ENCODE data around the gene PRKCA.

PRKCA gene

GRCh38 chr17:66576473-66576872 is 274.1 kb downstream of the PRKCA start:
- TF ChIP-seq OSR1 (CRISPR knock-in tag; IDR thresholded peaks at IDR 0.05) (no peak), ESRRG (CRISPR knock-in tag; IDR thresholded peaks at IDR 0.05) (no peak), CREB5 (CRISPR knock-in tag; IDR thresholded peaks at IDR 0.05; ENCODE audit: low read depth) (no peak), PPARA (CRISPR knock-in tag; IDR thresholded peaks at IDR 0.05; ENCODE audit: borderline replicate concordance) (no peak), CSDC2 (CRISPR knock-in tag; IDR thresholded peaks at IDR 0.05) (no peak), ZC3H10 (CRISPR knock-in tag; IDR thresholded peaks at IDR 0.05) (no peak), ZNF8 (CRISPR knock-in tag; IDR thresholded peaks at IDR 0.05) (no peak), TSHZ2 (CRISPR knock-in tag; IDR thresholded peaks at IDR 0.05) (no peak)
- no peak for ATAC-seq

GRCh38 chr17:66577041-66577440 is 274.6 kb downstream of the PRKCA start:
- TF ChIP-seq CREB5 (CRISPR knock-in tag; IDR thresholded peaks at IDR 0.05; ENCODE audit: low read depth) (no peak), ZFP30 (CRISPR knock-in tag; IDR thresholded peaks at IDR 0.05) (no peak), BACH2 (CRISPR knock-in tag; IDR thresholded peaks at IDR 0.05; ENCODE audit: borderline replicate concordance) (no peak), ARNTL (CRISPR knock-in tag; IDR thresholded peaks at IDR 0.05; ENCODE audit: borderline replicate concordance, low read depth) (no peak), ISL1 (CRISPR knock-in tag; IDR thresholded peaks at IDR 0.05) (no peak), ZFP3 (CRISPR knock-in tag; IDR thresholded peaks at IDR 0.05) (no peak), SNAI2 (CRISPR knock-in tag; IDR thresholded peaks at IDR 0.05) (no peak), GLIS3 (CRISPR knock-in tag; IDR thresholded peaks at IDR 0.05) (no peak), PPARA (CRISPR knock-in tag; IDR thresholded peaks at IDR 0.05; ENCODE audit: borderline replicate concordance) (no peak), ZNF565 (CRISPR knock-in tag; conservative IDR thresholded peaks at IDR 0.05; ENCODE audit: low read depth) (no peak), ZNF8 (CRISPR knock-in tag; IDR thresholded peaks at IDR 0.05) (no peak), ZC3H10 (CRISPR knock-in tag; IDR thresholded peaks at IDR 0.05) (no peak), TSHZ2 (CRISPR knock-in tag; IDR thresholded peaks at IDR 0.05) (no peak), ZNF70 (CRISPR knock-in tag; IDR thresholded peaks at IDR 0.05) (no peak)
- no peak for ATAC-seq

GRCh38 chr17:66578781-66579489 is 276.5 kb downstream of the PRKCA start:
- ATAC-seq, result no peak
- TF ChIP-seq PATZ1 (CRISPR knock-in tag; IDR thresholded peaks at IDR 0.05; ENCODE audit: borderline replicate concordance) (no peak), BACH2 (CRISPR knock-in tag; IDR thresholded peaks at IDR 0.05; ENCODE audit: borderline replicate concordance) (no peak), ZFP30 (CRISPR knock-in tag; IDR thresholded peaks at IDR 0.05) (no peak)
